IPS-20b (cell line): ENCODE data around the gene CGB5.
"Not testable (repeated sequence)": the region's sequence is repeated elsewhere in the genome, so short reads cannot be mapped to it uniquely, and the experiment has no call there.

Source experiments
- H3K27ac ChIP-seq: one replicate; pipeline ENCODE4 v1.5.1; 2013; ENCODE audit warnings: low read length
- H3K27me3 ChIP-seq: 2 replicates; pipeline ENCODE4 v1.6.1; 2013; ENCODE audit warnings: mild to moderate bottlenecking, low read length, inconsistent platforms; ENCODE audit not compliant: insufficient read depth
- H3K36me3 ChIP-seq: 2 replicates; pipeline ENCODE4 v1.6.1; 2013; ENCODE audit warnings: low read depth, mild to moderate bottlenecking, inconsistent platforms, low read length, moderate library complexity; ENCODE audit not compliant: insufficient read depth
- H3K4me1 ChIP-seq: 2 replicates; pipeline ENCODE4 v1.6.1; 2013; ENCODE audit warnings: mild to moderate bottlenecking, control low read depth, inconsistent platforms, low read length, moderate library complexity; ENCODE audit not compliant: insufficient read depth
- H3K4me3 ChIP-seq: 2 replicates; pipeline ENCODE4 v1.5.1; 2013; ENCODE audit warnings: mild to moderate bottlenecking, low read length, inconsistent platforms
- H3K9ac ChIP-seq: 2 replicates; pipeline ENCODE4 v1.6.1; 2013; ENCODE audit warnings: low read depth, mild to moderate bottlenecking, inconsistent platforms, low read length, moderate library complexity
- H3K9me3 ChIP-seq: 2 replicates; pipeline ENCODE4 v1.6.1; 2013; ENCODE audit warnings: mild to moderate bottlenecking, low read depth, low read length, inconsistent platforms; ENCODE audit not compliant: insufficient read depth

The CGB5 gene

DNA sequence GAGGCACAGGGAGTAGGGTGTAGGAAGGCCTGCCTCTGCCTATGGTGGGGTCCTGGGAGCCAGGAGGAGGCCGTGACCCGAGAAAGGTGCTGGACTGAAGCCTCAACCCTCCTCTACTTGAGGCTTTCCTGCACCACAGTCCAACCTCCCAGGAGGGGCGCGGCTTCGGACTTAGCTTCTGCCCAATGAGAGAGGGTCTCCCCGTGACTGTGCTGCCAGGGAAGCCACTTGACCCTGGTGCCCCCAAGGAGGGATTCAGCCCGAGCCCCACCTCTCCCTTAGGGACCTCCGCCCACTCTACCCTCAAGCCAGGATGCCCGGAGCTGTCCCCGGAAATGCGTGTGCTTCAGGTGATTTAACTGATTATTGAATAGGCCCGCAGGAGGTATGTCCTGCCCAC, 5.4 kb downstream of the CGB5 start, which contains the start of gene CGB8:
TSS of gene CGB8 (minus strand) at position 101 of the 400 bp plus-strand sequence. CDS start 372 bp downstream, outside the sequence.
- H3K4me3 ChIP-seq, H3K9ac ChIP-seq, H3K36me3 ChIP-seq, H3K9me3 ChIP-seq, H3K4me1 ChIP-seq, H3K27me3 ChIP-seq, H3K27ac ChIP-seq: not testable (repeated sequence)

DNA sequence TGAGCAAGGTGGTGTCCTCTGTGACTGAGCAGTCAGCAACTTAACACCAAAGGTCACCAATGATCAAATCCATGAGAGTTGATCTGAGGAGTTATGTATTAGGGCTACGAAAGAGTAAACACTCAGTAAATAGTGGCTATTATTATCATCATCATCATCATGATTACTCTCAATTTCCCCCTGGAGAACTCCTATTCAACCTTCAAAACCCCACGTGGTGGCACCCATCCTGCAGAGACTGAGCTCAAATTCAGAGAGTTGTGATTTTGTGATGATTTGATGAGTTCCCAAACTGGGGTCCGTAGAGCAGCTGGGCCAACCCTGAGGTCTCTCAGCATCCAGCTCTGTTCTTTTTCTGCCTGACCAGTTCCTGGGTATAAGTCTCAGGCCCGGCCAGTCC, 6.2 kb downstream of the CGB5 start:
- not testable (repeated sequence) for H3K27ac ChIP-seq, H3K36me3 ChIP-seq, H3K27me3 ChIP-seq

DNA sequence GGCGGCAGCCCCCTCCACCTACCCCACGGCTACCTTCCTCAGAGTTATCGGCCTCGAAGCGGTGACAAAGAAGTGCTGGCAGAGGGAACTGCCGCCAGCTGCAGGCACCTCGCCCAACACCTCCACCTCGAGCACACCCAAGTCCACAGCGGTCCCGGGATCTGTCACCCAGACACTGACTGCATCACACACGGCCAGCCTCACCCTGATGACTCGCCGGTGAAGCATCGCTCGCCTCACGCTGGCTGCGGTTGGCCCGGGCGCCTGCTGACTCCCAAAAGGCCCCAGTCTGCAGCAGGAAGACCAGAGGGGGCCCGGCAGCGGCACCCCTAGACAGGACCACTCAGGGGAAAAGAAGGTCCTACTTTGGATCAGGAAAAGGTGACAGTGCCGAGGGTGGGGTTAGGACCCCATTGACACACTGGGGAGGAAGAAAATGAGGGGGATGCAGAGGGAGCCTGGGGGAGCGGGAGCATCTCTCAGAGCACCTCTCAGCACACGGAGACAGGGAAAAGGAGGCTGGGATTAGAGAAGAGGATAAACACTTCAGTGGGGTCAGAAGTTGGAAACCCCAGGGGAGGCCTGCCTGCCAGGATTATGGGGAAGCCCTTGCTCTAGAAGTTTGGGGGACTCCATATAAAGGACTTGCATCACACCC, 6.9 kb downstream of the CGB5 start:
- H3K36me3 ChIP-seq, H3K27ac ChIP-seq, H3K9me3 ChIP-seq, H3K27me3 ChIP-seq, H3K9ac ChIP-seq, H3K4me3 ChIP-seq, H3K4me1 ChIP-seq: not testable (repeated sequence)

More for the DNA sequence above, 6.2 kb downstream of the CGB5 start:
- H3K9ac ChIP-seq, H3K4me3 ChIP-seq, H3K9me3 ChIP-seq, H3K4me1 ChIP-seq: not testable (repeated sequence)

DNA sequence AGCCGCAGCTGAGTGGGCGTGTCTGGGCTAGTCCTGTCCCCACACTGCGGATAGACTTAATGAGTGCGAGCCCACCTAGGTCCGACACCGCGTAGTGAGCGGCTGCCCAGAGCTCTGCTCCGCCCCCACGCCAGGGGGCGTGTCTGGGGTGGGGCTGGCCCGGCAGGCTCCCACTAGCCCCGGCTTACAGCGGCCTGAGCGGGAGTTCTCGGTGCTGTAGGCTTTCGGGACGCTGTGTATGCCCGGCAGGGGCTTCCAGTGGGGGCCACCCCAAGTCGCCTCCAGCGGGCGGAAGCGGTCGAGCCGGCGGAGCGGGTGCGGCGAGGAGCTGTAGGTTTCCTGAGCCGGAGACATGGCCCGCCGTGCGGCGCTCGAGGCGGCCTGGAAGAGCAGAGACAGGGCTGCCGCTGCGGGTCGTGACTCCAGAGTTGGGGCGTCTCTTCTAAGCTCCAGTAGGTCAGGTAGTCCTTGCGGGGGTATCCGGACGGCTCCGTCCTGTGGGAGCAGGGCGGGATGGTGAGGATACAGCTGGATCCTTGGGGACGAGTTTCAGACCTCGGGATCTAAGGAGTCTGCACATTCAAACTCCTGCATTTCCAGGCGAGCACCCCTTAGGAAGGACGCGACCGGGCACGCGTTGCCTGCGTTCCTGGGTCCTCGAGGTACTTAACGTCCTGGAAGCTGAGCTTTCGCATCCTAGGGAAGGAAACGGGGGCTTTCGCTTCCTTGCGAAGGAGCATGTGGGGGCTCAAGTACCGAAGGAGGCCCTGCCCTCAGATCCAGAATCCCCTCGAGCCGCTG, 12.7 kb downstream of the CGB5 start:
- peaks cover 53% of the 10 kb centered on the region for H3K27me3 ChIP-seq
- H3K36me3 ChIP-seq, result no peaks in the 10 kb centered on the region
- no peak overlapping the region for H3K9ac ChIP-seq
- H3K4me1 ChIP-seq, result 0 out of 2 replicates have a peak, but pooled peaks cover 3% of the 10 kb centered on the region
- H3K4me3 ChIP-seq, result peak overlapping the region; percentile 65
- H3K27ac ChIP-seq, result no peak overlapping the region
- no peaks in the 10 kb centered on the region for H3K9me3 ChIP-seq

DNA sequence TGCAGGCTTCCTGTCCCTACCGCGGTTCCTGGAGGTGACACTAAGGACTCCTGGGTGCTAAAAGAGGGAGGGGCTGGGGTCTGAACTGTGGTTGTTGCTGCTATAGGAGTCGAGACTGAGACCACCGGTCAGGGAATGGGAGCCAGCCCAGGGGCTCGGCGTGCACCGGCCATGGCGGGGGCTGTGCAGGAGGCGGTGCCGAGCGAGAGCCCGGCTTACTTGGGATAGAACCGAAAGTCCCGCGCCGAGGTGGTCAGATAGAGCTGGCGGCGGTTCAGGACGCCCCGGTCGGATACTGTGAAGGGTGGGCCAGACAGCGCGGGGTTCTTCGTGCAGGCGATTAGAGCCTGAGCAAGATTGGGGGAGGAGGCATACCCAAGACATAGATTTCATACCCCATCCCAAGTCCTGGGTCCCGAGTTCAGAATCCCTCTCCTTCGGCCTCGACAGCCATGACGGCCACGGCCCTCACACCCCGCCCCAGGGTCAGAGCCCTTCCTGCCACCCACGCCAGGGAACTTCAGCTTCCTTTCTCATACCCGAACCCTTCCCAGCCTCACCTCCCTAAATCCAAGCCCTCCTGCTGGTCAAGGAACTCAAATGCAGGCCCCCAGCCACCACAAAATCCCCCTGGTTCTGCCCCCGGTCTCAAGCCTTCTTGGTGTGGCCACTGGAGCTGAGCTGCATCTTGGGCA, 13.4 kb downstream of the CGB5 start:
- not testable (repeated sequence) for H3K9me3 ChIP-seq, H3K4me1 ChIP-seq, H3K36me3 ChIP-seq, H3K9ac ChIP-seq, H3K27ac ChIP-seq
- H3K4me3 ChIP-seq, result peak overlapping the region; percentile 65
- peaks cover 53% of the 10 kb centered on the region for H3K27me3 ChIP-seq

DNA sequence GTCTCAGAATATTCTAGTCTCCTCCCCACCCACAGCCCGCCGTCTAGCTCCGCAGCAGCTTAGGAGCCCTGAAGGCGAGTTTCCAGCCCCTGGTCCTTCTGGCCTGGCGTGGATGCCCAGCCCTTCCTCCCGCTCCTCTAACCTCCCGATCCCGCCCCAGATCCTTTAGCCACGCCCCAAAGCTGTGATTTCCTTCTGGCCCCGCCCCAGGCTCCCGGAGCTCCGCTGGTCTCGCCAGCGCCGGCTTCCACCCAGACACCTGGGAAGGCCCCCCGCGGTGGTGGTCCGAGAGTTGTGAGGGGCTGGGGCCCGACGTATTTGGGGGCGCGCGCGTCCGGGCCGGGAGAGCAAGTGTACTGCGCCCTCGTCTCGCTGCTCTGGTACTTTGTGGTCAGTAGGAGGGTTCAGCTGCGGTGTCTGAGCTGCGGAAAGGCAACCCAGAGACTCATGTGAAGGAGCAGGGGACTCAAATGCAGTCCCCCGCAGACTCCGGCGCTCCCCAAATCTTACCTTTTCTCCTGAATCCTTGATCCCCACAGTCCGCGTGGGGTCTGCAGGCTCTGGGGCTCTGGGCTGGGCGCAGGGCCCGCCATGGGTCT, 14.1 kb downstream of the CGB5 start, which contains the start of gene CGB7:
TSS of gene CGB7 (minus strand) at position 114 of the 599 bp plus-strand sequence. CDS start 2,374 bp downstream, outside the sequence.
- H3K4me3 ChIP-seq, result peak within 1 kb of the TSS; percentile 65
- peaks cover 53% of the 10 kb centered on the region for H3K27me3 ChIP-seq
- H3K27ac ChIP-seq, result no peak within 1 kb of the TSS
- no peaks in the 10 kb centered on the region for H3K9me3 ChIP-seq
- no peaks in the 10 kb centered on the region for H3K36me3 ChIP-seq
- 0 out of 2 replicates have a peak, but pooled peaks cover 3% of the 10 kb centered on the region for H3K4me1 ChIP-seq
- no peak within 1 kb of the TSS for H3K9ac ChIP-seq

DNA sequence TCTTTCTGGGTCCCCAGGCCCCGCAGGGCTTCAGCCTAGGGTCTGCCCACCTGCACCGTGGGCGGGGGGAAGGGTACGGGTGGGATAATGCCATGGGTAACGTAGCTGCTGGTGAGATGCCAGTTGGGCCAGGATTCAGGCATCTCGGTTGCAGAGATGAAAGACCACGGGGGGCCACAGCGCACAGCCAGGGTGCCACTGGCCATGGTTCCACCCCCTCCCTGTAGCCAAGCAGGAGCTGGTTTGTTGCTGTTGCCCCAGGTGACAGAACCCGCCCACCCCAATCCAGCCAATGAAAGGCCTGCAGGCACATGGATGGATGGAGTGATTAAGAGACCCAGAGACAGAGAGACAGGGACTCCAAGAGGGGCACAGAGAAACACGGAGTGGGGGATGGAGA, 14.9 kb downstream of the CGB5 start:
- peaks cover 53% of the 10 kb centered on the region for H3K27me3 ChIP-seq
- no peak overlapping the region for H3K27ac ChIP-seq
- no peaks in the 10 kb centered on the region for H3K9me3 ChIP-seq
- H3K4me3 ChIP-seq, result no peak overlapping the region
- H3K36me3 ChIP-seq, result no peaks in the 10 kb centered on the region
- no peak overlapping the region for H3K9ac ChIP-seq
- H3K4me1 ChIP-seq, result 0 out of 2 replicates have a peak, but pooled peaks cover 3% of the 10 kb centered on the region

DNA sequence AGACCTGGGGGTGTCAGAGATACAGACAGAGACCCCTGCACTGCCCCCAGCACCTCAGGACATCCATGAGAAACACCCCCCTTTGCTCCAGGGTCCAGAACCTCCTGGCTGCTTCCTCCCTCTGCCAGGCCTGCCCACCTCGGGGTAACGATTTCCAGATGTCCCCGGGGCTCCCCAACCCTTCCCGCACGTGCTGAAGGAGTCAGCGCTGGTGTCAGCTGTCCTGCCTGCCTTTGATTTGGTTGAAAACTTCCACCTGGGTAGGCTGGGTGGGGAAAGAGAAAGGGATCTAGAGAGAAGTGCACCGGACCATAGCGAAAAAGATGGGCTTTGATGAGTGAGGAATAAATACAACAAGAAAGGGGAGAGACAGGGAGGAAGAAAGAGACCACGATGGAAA, 15.4 kb downstream of the CGB5 start:
- no peak overlapping the region for H3K9ac ChIP-seq
- no peaks in the 10 kb centered on the region for H3K9me3 ChIP-seq
- no peaks in the 10 kb centered on the region for H3K36me3 ChIP-seq
- no peak overlapping the region for H3K27ac ChIP-seq
- no peak overlapping the region for H3K4me3 ChIP-seq
- H3K4me1 ChIP-seq, result peaks cover 6% of the 10 kb centered on the region; the same call in 1 of the 2 replicates
- H3K27me3 ChIP-seq, result peaks cover 56% of the 10 kb centered on the region

DNA sequence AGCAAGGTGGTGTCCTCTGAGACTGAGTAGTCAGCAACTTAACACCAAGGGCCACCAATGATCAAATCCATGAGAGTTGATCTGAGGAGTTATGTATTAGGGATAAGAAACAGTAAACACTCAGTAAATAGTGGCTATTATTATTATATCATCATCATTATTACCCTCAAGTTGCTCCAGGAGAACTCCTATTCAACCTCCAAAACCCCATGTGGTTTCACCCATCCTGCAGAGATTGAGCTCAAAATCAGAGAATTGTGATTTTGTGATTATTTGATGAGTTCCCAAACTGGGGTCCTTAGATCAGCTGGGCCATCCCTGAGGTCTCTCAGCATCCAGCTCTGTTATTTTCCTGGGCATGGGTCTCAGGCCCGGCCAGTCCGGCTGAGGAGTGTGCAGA, 17.4 kb downstream of the CGB5 start:
- Histone ChIP-seq H3K27me3 (peaks cover 54% of the 10 kb centered on the region), H3K9ac (no peak overlapping the region), H3K4me1 (peaks cover 15% of the 10 kb centered on the region)

GRCh38 chr19:49061445-49061844, 17.8 kb downstream of the CGB5 start:
- Histone ChIP-seq H3K4me1 (peaks cover 20% of the 10 kb centered on the region), H3K9ac (no peak overlapping the region), H3K9me3 (no peaks in the 10 kb centered on the region), H3K27me3 (peaks cover 54% of the 10 kb centered on the region), H3K4me3 (no peak overlapping the region), H3K27ac (no peak overlapping the region), H3K36me3 (no peaks in the 10 kb centered on the region)

More for the DNA sequence above, 17.4 kb downstream of the CGB5 start:
- H3K4me3 ChIP-seq, result no peak overlapping the region
- no peak overlapping the region for H3K27ac ChIP-seq
- H3K9me3 ChIP-seq, result no peaks in the 10 kb centered on the region
- no peaks in the 10 kb centered on the region for H3K36me3 ChIP-seq

GRCh38 chr19:49064029-49064629, 20.5 kb downstream of the CGB5 start:
- Histone ChIP-seq H3K27ac (no peak overlapping the region), H3K4me3 (peak overlapping the region; percentile 48; the same call in 1 of the 2 replicates), H3K4me1 (peaks cover 17% of the 10 kb centered on the region), H3K9me3 (no peaks in the 10 kb centered on the region), H3K9ac (no peak overlapping the region), H3K36me3 (no peaks in the 10 kb centered on the region), H3K27me3 (peaks cover 52% of the 10 kb centered on the region)
